GM10847 (cell line): ENCODE measurements around the gene UBE2F.

Source experiments
- POLR2A ChIP-seq: IDR thresholded peaks from 2 replicates; pipeline ENCODE4 v1.6.1; 2011; ENCODE audit not compliant: insufficient read length; ENCODE audit errors: extremely low read depth

The UBE2F gene, protein sequence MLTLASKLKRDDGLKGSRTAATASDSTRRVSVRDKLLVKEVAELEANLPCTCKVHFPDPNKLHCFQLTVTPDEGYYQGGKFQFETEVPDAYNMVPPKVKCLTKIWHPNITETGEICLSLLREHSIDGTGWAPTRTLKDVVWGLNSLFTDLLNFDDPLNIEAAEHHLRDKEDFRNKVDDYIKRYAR

DNA sequence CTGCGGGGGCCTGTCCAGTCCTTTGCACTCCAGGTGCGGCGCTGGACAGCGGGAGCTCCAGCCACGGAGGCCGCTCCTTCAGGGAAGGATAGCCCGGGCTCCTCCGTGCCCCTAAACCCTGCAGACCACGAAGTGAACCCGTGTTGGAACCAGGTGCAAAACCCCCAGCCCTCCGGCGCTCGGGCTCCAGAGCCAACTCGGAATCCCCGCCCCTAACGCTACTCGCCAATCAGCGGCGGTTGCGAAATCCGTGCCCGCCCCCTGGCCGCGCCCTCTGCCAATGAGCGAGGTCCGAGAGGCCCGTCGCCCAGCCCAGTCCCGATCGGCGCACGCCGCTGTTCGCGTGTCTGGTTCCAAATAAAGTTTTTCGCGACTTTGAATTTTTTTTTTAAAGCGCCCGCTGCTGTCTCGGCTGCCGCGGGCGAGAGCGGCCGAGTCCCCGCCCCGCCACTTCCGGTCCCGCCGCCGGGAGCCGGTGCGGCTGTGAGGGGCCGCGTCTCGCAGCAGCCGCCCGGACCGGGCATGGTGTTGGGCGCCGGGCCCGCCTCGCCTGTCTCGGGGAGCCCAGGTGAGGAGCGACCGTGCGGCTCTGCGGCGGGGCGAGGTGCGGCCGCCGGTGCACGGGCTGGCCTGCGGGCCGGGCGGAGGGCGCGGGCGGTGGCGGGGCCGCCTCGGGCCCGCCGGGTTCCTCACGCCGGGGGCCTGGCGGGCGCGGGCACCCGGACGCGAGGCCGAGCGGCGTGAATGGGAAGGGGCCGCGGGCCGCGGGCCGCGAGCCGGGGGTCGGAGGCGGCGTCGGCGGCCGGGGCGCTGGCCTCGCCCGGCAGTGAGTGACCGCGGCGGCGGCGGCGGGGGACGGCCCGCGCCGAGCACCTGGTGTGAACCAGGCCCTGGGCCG lies at the start of gene UBE2F:
TSS of gene UBE2F (plus strand) at position 450 of the 898 bp plus-strand sequence. CDS start 6,094 bp downstream, outside the sequence.
- TF ChIP-seq POLR2A, result peak; percentile 64

DNA sequence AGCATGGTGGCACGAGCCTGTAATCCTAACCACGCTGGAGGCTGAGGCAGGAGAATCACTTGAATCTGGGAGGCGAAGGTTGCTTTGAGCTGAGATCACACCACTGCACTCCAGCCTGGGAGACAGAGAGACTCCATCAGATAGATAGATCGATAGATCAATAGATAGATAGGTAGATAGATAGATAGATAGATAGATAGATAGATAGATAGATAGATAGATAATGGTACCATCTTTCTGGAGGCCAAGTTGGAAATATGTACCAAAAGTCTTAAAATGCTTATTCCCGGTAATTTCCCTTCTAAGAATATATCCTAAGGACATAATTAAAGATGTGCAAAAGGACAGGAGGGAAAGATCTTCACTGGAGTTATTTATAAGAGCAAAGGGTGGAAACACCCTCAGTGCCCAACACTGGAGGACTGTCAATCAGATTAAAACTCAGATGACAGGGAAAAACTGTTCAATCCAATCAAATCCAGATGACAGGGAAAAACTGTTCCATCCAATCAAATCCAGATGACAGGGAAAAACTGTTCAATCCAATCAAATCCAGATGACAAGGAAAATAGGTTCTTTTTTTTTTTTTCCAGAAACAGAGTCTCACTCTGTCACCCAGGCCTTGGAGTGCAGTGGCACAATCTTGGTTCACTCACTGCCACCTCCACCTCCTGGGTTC lies 49.0 kb upstream of the UBE2F start:
- TF ChIP-seq POLR2A, result no peak

- TF ChIP-seq POLR2A, result no peak
These were observed 47.2 kb upstream of the UBE2F start for GRCh38 chr2:237919593-237919992.

DNA sequence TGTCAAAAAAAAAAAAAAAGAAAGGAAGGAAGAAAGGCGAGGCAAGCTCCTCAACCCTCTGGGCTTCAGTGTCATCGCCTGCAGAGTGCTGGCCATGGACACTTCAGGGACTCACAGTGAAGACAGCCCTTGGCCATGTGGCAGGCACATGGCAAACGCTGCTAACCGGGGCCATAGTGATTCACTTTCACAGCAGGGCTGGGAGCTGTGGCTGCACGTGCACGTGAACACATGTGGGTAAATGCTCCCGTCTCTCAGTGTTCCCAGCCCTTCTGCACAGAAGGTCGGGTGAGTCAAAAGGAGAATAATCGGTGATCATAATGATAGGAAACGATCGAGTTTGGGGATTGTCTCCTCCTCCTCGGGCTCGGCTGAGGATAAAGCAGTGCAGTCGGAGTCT lies 46.1 kb upstream of the UBE2F start:
- no peak for TF ChIP-seq POLR2A

DNA sequence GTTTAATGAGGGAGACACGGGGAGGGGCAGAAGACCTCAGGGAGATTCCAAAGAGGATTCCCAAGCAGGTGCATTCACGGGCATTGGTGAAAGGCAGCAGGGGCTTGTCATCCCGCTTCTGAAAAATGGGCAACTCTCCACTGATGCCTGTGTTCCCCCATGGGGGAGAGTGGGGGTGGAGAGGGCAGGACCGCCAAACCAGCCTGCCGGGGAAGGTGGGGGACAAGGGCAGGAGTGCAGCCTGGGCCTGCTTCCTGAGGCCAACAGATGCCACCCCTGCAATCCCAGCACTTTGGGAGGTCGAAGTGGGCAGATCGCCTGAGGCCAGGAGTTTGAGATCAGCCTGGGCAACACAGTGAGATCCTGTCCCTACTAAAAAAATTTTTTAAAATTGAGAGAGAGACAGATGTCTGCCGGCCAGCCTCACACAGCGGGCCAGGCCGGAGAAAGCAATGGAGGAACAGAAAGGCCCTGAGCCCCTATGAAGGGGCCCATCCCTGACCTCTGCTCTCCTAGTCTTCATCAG lies 44.8 kb upstream of the UBE2F start:
- TF ChIP-seq POLR2A, result no peak

GRCh38 chr2:237922641-237923361 lies 44.0 kb upstream of the UBE2F start:
- TF ChIP-seq POLR2A, result no peak

GRCh38 chr2:237923481-237924163 lies 43.2 kb upstream of the UBE2F start:
- no peak for TF ChIP-seq POLR2A

- TF ChIP-seq POLR2A, result no peak
These were observed 42.7 kb upstream of the UBE2F start for GRCh38 chr2:237924164-237924534.

- TF ChIP-seq POLR2A, result no peak
These were observed 39.7 kb upstream of the UBE2F start for GRCh38 chr2:237927135-237927534.

GRCh38 chr2:237927986-237928385 lies 38.8 kb upstream of the UBE2F start:
- no peak for TF ChIP-seq POLR2A

DNA sequence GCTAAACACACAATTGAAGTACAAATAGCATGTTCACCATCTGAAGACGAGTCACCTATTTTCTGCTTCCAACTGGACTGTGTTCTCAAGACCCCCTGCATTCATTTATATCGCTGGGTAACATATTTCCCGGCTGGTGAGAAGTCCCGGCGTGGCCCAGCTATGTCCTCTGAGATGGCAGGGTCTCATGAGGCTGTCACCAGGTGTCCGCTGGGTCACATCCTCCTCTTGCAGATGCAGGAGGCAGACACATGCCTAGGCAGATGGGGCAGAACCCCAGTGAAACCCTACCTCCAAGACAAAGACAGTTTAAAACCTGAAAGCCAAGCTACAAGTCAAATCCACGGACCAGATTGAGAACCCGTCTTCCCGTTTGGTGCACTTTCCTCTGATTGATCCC lies 36.8 kb upstream of the UBE2F start:
- TF ChIP-seq POLR2A, result no peak

DNA sequence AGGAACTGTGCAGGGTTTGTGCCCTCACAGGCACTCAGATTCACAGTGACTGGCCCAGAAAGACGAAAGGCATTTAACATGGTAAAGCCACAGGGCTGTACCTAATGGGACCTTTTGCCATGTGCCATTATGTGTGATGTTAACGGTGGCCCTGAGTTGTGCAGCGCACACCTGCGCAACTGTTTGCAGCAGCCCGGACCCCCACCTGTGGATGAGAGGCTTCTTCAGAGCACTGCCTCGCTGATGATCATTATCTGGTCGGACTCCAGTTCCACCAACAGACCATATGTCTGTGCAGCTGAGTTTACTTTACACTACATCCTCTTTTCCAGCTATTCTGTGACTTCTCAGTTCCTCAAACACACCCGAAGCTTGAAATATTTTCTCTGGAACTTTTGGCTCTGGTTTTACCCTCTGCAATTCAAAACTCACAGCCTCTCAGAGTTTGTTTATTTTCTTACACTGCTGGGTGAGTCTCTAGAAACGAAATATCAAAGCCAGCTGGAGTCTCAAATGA lies 35.6 kb upstream of the UBE2F start:
- no peak for TF ChIP-seq POLR2A

DNA sequence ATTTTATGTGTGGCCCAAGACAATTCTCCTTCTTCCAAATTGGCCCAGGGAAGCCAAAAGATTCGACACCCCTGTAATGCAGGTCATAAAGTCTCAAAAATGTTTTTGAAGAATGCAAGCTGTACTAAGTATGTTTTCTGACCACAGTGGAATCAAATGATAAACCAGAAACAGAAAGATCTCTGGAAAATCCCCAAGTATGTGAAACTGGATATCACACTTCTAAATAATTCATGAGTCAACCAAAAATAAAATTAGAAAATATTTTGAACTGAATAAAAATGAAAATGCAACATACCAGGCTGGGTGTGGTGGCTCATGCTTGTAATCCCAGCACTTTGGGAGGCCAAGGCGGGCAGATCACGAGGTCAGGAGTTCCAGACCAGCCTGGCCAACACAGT lies 34.1 kb upstream of the UBE2F start:
- no peak for TF ChIP-seq POLR2A

DNA sequence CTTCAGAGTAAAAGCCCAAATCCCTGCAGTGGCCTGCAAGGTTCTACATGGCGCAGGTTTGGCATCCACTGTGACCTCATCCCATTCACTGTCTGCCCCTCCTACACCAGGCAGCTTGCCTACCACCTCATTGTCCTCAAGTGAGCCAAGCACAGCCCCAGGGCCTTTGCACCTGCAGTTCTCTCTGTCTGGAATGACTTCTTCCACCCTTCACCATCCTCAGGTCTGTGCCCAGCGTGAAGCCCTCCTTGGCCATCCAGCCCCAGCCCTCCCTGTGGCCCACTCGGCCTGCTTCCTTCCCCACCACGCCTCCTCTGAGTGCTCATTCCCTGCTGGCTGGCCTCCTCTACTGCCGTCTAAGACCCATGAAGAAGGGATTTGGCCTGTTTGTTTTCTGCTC lies 32.6 kb upstream of the UBE2F start:
- no peak for TF ChIP-seq POLR2A

DNA sequence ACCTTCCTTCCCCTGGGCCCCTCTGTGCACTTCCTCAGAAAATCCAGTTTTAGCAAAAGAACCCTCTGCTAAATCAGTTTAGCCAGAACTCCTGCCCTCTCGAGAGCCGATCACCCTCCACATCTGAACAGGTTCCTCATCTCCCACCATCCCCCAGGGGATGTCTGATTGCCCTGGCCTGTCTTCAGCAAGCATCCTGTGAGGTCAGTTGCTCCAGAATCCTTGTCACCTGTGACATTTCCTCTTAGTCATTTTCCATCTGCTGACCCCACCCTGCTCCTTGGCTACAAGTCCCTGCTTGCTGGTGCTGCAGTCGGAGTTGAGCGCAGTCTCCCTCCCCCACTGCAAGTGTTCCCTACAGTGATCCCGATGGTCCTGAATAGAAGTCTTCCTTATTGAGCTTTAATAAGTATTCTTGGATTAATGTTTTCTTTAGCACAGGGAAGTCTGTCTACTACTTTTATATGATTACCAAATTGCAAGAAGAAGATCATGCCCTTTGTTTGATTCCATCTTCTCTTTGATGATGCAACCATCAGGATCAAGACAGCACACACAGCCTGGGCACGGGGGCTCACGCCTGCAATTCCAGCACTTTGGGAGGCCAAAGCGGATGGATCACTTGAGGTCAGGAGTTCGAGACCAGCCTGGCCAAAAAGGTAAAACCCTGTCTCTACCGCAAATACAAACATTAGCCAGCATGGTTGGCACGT lies 30.9 kb upstream of the UBE2F start:
- no peak for TF ChIP-seq POLR2A
